ENCODE results near the gene BMP7. TPM values are rescaled to one million over a fixed set of nuclear protein-coding genes. Genes with fewer than 3 reads are reported as not detected.

The BMP7 gene
- total and polyA plus RNA-seq, 2 experiments from 2014 or later: 15.9 to 22.8 TPM

GRCh38 chr20:57298457-57298856 is 32.0 kb upstream of the BMP7 start:
- H3K9me3 Mint-ChIP-seq: no peaks in the 10 kb centered on the region
- no peak for TF ChIP-seq NANOG (IDR thresholded peaks at IDR 0.05; ENCODE audit: borderline replicate concordance)
- no peak for TF ChIP-seq EZH2phosphoT487 (IDR thresholded peaks at IDR 0.05; ENCODE audit: unreplicated experiment)
- no peak for TF ChIP-seq ZNF331 (CRISPR knock-in tag; IDR thresholded peaks at IDR 0.05; ENCODE audit: low read depth)
- TF ChIP-seq ETS1 (IDR thresholded peaks at IDR 0.05): no peak
- TF ChIP-seq CTCF (conservative IDR thresholded peaks at IDR 0.05; ENCODE audit: low read depth in 2 of 2): no peak
- no peak for TF ChIP-seq EZH2 (IDR thresholded peaks at IDR 0.05; ENCODE audit: low read depth, unreplicated experiment)
- no peak for TF ChIP-seq ZNF114 (CRISPR knock-in tag; IDR thresholded peaks at IDR 0.05)
- no peak for TF ChIP-seq JUNB (IDR thresholded peaks at IDR 0.05; ENCODE audit: unreplicated experiment)
- no peak for TF ChIP-seq STAT1 (IDR thresholded peaks at IDR 0.05; ENCODE audit: unreplicated experiment)
- TF ChIP-seq CREB1 (CRISPR knock-in tag; IDR thresholded peaks at IDR 0.05; ENCODE audit: low read depth): no peak
- TF ChIP-seq REST (IDR thresholded peaks at IDR 0.05; ENCODE audit: unreplicated experiment): no peak
- TF ChIP-seq ZNF462 (CRISPR knock-in tag; IDR thresholded peaks at IDR 0.05): no peak
- TF ChIP-seq POLR2AphosphoS5 (IDR thresholded peaks at IDR 0.05; ENCODE audit: low read depth): no peak
- no peaks in the 10 kb centered on the region for H3K4me1 ChIP-seq (ENCODE audit: insufficient read depth)
- H3K9me2 ChIP-seq (ENCODE audit: insufficient read depth): no peaks in the 10 kb centered on the region
- H3K27ac ChIP-seq (ENCODE audit: low read depth): no peak overlapping the region
- H3K4me3 Mint-ChIP-seq: no peak overlapping the region
- H3K36me3 ChIP-seq (ENCODE audit: insufficient read depth): no peaks in the 10 kb centered on the region
- H3K4me3 ChIP-seq: no peak overlapping the region
- no peak overlapping the region for H3K27ac Mint-ChIP-seq
- no peak for DNase-seq (ENCODE audit: low spot score)
- H2AFZ ChIP-seq: no peak overlapping the region
- no peak for ATAC-seq
- H3K27me3 ChIP-seq (ENCODE audit: insufficient read depth): no peaks in the 10 kb centered on the region
- no peak overlapping the region for H3K4me2 ChIP-seq
- no peaks in the 10 kb centered on the region for H4K20me1 ChIP-seq (replicated peaks; ENCODE audit: insufficient read depth)
- H3K4me1 Mint-ChIP-seq: peaks cover 9% of the 10 kb centered on the region; the same call in 2 of the 3 replicates
- H3K79me2 ChIP-seq (replicated peaks; ENCODE audit: insufficient read depth): no peaks in the 10 kb centered on the region
- H3K36me3 Mint-ChIP-seq (ENCODE audit: low read depth): no peaks in the 10 kb centered on the region
- no peaks in the 10 kb centered on the region for H3F3A ChIP-seq (replicated peaks; ENCODE audit: low read depth)
- no peaks in the 10 kb centered on the region for H3K27me3 Mint-ChIP-seq (ENCODE audit: insufficient read depth, low read depth, poor library complexity)

Measured in GM23338 (cell line).